Astrocyte of the cerebellum (primary cell): Measurements from ENCODE around the gene MAS1.
"Not testable (repeated sequence)": the region's sequence is repeated elsewhere in the genome, so short reads cannot be mapped to it uniquely, and the experiment has no call there.

ENCODE experiments used
- DNase-seq: peaks from one replicate; pipeline ENCODE4 v3.0.0-alpha.2; 2011; ENCODE audit warnings: low read depth
- H3K4me3 ChIP-seq: 2 replicates; pipeline ENCODE4 v1.5.1; 2011; ENCODE audit warnings: mild to moderate bottlenecking, low read depth, low read length, moderate library complexity
- CTCF ChIP-seq: IDR thresholded peaks from 2 replicates; pipeline ENCODE4 v1.5.1; 2012; ENCODE audit warnings: low read length, low read depth, moderate library complexity, mild to moderate bottlenecking; ENCODE audit errors: missing control alignments
- in situ Hi-C: cut with HindIII; loops from 2 replicates; pipeline ENCODE4 v1.10.0; 2017; ENCODE audit warnings: low sequenced_read_pairs

Gene MAS1

DNA sequence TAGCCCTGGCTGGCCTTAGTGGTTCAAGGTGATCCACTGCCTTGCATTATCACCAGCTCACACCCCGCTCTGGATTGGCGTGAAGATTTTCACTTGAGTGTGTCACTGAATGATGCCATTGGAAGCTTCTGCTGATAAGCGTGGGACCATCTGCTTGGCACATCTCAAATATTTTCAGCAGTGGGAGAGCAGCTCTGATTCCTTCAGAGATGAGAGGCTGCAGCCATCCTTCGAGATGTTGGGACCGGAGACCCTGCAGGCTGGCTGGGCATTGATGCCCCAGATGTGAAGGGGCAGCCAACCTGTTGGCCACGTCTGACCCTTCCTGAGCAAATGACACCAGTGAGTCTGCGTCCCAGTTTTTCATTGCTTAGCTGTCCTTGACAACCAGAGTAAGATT is at the start of gene MAS1:
Gene MAS1 (plus strand): TSS at position 197 of the 400 bp plus-strand sequence. CDS start 15,968 bp downstream, outside the sequence.
- DNase-seq = no peak
- H3K4me3 ChIP-seq = no peak within 1 kb of the TSS
- in situ Hi-C loops = no loop called here
- TF ChIP-seq CTCF = no peak

GRCh38 chr6:159842035-159842434 is 48.8 kb upstream of the MAS1 start:
- in situ Hi-C loops = no loop called here
- DNase-seq = no peak
- no peak overlapping the region for H3K4me3 ChIP-seq
- TF ChIP-seq CTCF = peak; percentile 41

GRCh38 chr6:159844737-159845645 is 45.8 kb upstream of the MAS1 start:
- DNase-seq = no peak
- no peak for TF ChIP-seq CTCF
- in situ Hi-C loops = no loop called here
- no peak overlapping the region for H3K4me3 ChIP-seq

DNA sequence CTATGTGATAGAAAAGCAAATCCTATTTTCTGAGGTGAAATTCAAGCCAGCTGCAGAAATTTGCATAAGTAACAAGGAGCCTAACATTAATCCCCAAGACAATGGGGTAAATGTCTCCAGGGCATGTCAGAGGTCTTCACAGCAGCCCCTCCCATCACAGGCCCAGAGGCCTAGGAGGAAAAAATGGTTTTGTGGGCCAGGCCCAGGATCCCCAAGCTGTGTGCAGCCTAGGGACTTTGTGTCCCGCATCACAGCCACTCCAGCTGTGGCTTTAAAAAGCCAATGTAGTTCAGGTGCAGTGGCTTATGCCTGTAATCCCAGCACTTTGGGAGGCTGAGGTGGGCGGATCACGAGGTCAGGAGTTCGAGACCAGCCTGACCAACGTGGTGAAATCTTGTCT is 42.2 kb upstream of the MAS1 start:
- H3K4me3 ChIP-seq, in situ Hi-C loops, DNase-seq: not testable (repeated sequence)

GRCh38 chr6:159849851-159850250 is 40.9 kb upstream of the MAS1 start:
- DNase-seq, in situ Hi-C loops, H3K4me3 ChIP-seq: not testable (repeated sequence)

- H3K4me3 ChIP-seq = no peak overlapping the region
- in situ Hi-C loops = no loop called here
- no peak for TF ChIP-seq CTCF
- no peak for DNase-seq
These were observed 37.9 kb upstream of the MAS1 start for GRCh38 chr6:159852877-159853276.

DNA sequence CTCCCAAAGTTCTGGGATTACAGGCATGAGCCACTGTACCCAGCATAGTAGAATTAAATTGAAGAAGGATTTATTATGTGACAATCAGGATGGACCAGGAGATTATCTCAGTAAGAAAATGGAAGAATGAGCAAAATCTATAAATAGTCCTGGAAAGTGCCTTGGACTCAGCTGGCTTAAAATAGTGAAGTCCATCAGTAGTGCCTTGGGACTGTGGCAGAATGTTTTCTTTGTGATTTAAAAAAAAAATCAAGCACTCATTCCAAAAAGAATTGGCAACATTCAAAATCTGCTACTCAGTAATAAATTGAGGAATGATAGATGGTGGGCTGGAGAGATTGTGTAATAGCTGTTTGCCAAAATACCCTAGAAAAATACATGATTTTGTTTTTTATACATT is 37.0 kb upstream of the MAS1 start:
- no peak for DNase-seq
- in situ Hi-C loops = no loop called here
- no peak overlapping the region for H3K4me3 ChIP-seq
- no peak for TF ChIP-seq CTCF
